22Rv1 (cell line): Measurements from ENCODE around the gene ADCY9.

Experiments used
- H3K27ac ChIP-seq: fragments of 450-650 bp; 2 replicates; pipeline ENCODE4 v1.5.1; 2017
- CTCF ChIP-seq: fragments of 450-650 bp; IDR thresholded peaks from 2 replicates; pipeline ENCODE4 v1.5.1; 2017; ENCODE audit warnings: mild to moderate bottlenecking
- ZFX ChIP-seq: fragments of 450-650 bp; IDR thresholded peaks from 2 replicates; pipeline ENCODE4 v1.6.1; 2017; ENCODE audit warnings: antibody characterized with exemption, borderline replicate concordance

Gene ADCY9

GRCh38 chr16:4058386-4058785 is 57.9 kb downstream of the ADCY9 start:
- H3K27ac ChIP-seq: no peak overlapping the region
- TF ChIP-seq CTCF (no peak), ZFX (no peak)

GRCh38 chr16:4057439-4057877 is 58.8 kb downstream of the ADCY9 start:
- H3K27ac ChIP-seq: no peak overlapping the region
- no peak for TF ChIP-seq ZFX
- no peak for TF ChIP-seq CTCF

- TF ChIP-seq ZFX (no peak), CTCF (no peak)
- H3K27ac ChIP-seq: no peak overlapping the region
Measured at GRCh38 chr16:4056161-4057105, 59.8 kb downstream of the ADCY9 start.

- no peak overlapping the region for H3K27ac ChIP-seq
- TF ChIP-seq ZFX (no peak), CTCF (no peak)
Measured at GRCh38 chr16:4055748-4056147, 60.5 kb downstream of the ADCY9 start.

GRCh38 chr16:4053301-4053845 is 62.9 kb downstream of the ADCY9 start:
- no peak overlapping the region for H3K27ac ChIP-seq
- no peak for TF ChIP-seq CTCF
- TF ChIP-seq ZFX: no peak

GRCh38 chr16:4052801-4053293 is 63.4 kb downstream of the ADCY9 start:
- no peak overlapping the region for H3K27ac ChIP-seq
- TF ChIP-seq CTCF (no peak), ZFX (no peak)

GRCh38 chr16:4052096-4052495 is 64.1 kb downstream of the ADCY9 start:
- no peak overlapping the region for H3K27ac ChIP-seq
- TF ChIP-seq ZFX (no peak), CTCF (no peak)
